ENCODE measurements around the gene SPATA1.
A peak's percentile ranks its signal among the peaks of the same experiment; 100 is the strongest.

SPATA1 gene

GRCh38 chr1:84508510-84508909 is 2.3 kb downstream of the SPATA1 start:
- DNase-seq (ENCODE audit: low spot score), result no peak

- no peak for DNase-seq (ENCODE audit: low spot score)
These were observed 2.8 kb downstream of the SPATA1 start for GRCh38 chr1:84509029-84509428.

GRCh38 chr1:84510165-84510564 is 4.0 kb downstream of the SPATA1 start:
- no peak for DNase-seq (ENCODE audit: low spot score)

- DNase-seq (ENCODE audit: low spot score), result no peak
These were observed 4.5 kb downstream of the SPATA1 start for GRCh38 chr1:84510668-84511067.

GRCh38 chr1:84524590-84524989 is 18.4 kb downstream of the SPATA1 start:
- DNase-seq (ENCODE audit: low spot score), result no peak

GRCh38 chr1:84525779-84526178 is 19.6 kb downstream of the SPATA1 start:
- no peak for DNase-seq (ENCODE audit: low spot score)

- DNase-seq (ENCODE audit: low spot score), result no peak
These were observed 32.4 kb downstream of the SPATA1 start for GRCh38 chr1:84538599-84538998.

- no peak for DNase-seq (ENCODE audit: low spot score)
These were observed 33.8 kb downstream of the SPATA1 start for GRCh38 chr1:84539972-84540371.

GRCh38 chr1:84540759-84541158 is 34.6 kb downstream of the SPATA1 start:
- no peak for DNase-seq (ENCODE audit: low spot score)

GRCh38 chr1:84541679-84542078 is 35.5 kb downstream of the SPATA1 start:
- DNase-seq (ENCODE audit: low spot score), result no peak

- DNase-seq (ENCODE audit: low spot score), result no peak
These were observed 44.6 kb downstream of the SPATA1 start for GRCh38 chr1:84550826-84551225.

- no peak for DNase-seq (ENCODE audit: low spot score)
These were observed 63.0 kb downstream of the SPATA1 start for GRCh38 chr1:84569216-84569615.

GRCh38 chr1:84570436-84571149 is 64.4 kb downstream of the SPATA1 start:
- DNase-seq (ENCODE audit: low spot score), result no peak

GRCh38 chr1:84571150-84571535 is 65.0 kb downstream of the SPATA1 start:
- DNase-seq (ENCODE audit: low spot score), result no peak

- no peak for DNase-seq (ENCODE audit: low spot score)
These were observed 67.3 kb downstream of the SPATA1 start for GRCh38 chr1:84573481-84573966.

GRCh38 chr1:84573967-84574842 is 68.0 kb downstream of the SPATA1 start, which contains the start of gene CTBS:
Gene CTBS, minus strand, starts transcription at chr1:84574440. Its CDS starts 25 bp downstream, at chr1:84574415.
- DNase-seq (ENCODE audit: low spot score), result peak; percentile 83

GRCh38 chr1:84574936-84575335 is 68.8 kb downstream of the SPATA1 start:
- DNase-seq (ENCODE audit: low spot score), result no peak

GRCh38 chr1:84581648-84582047 is 75.5 kb downstream of the SPATA1 start:
- no peak for DNase-seq (ENCODE audit: low spot score)

- no peak for DNase-seq (ENCODE audit: low spot score)
These were observed 76.8 kb downstream of the SPATA1 start for GRCh38 chr1:84582802-84583587.

- DNase-seq (ENCODE audit: low spot score), result no peak
These were observed 77.5 kb downstream of the SPATA1 start for GRCh38 chr1:84583648-84584047.

GRCh38 chr1:84584126-84584525 is 77.9 kb downstream of the SPATA1 start:
- no peak for DNase-seq (ENCODE audit: low spot score)

GRCh38 chr1:84585803-84586202 is 79.6 kb downstream of the SPATA1 start:
- DNase-seq (ENCODE audit: low spot score), result no peak
